Astrocyte (in vitro differentiated cells and primary cell): ENCODE results near the gene CSAD. TPM values are rescaled to one million over a fixed set of nuclear protein-coding genes. Genes with fewer than 3 reads are reported as not detected.

Source experiments
- DNase-seq: peaks from one replicate; pipeline ENCODE4 v3.0.0-alpha.2; 2010; ENCODE audit warnings: low read depth
- FAIRE-seq: peaks from 2 replicates; lab custom pipeline; 2011; peaks lifted over from hg19 to GRCh38; lab: Jason Lieb, UNC
- H2AFZ ChIP-seq: 2 replicates; pipeline ENCODE4 v1.6.0; 2012; ENCODE audit warnings: low read depth, low read length, inconsistent platforms
- H3K27ac ChIP-seq: 2 replicates; pipeline ENCODE4 v1.5.1; 2011; ENCODE audit warnings: low read depth, low read length, inconsistent platforms
- H3K27me3 ChIP-seq: 2 replicates; pipeline ENCODE4 v1.6.0; 2011; ENCODE audit warnings: low read length, inconsistent platforms; ENCODE audit not compliant: insufficient read depth
- H3K36me3 ChIP-seq: 2 replicates; pipeline ENCODE4 v1.5.1; 2011; ENCODE audit warnings: low read length, inconsistent platforms; ENCODE audit not compliant: insufficient read depth
- H3K4me1 ChIP-seq: 2 replicates; pipeline ENCODE4 v1.5.1; 2011; ENCODE audit warnings: low read length, inconsistent platforms; ENCODE audit not compliant: insufficient read depth
- H3K4me2 ChIP-seq: 2 replicates; pipeline ENCODE4 v1.6.0; 2012; ENCODE audit warnings: low read length, inconsistent platforms
- H3K4me3 ChIP-seq: 2 replicates; pipeline ENCODE4 v1.5.1; 2011; ENCODE audit warnings: low read depth, mild to moderate bottlenecking, low read length, inconsistent platforms; ENCODE audit not compliant: insufficient read depth
- H3K79me2 ChIP-seq: 2 replicates; pipeline ENCODE4 v1.6.0; 2012; ENCODE audit warnings: mild to moderate bottlenecking, low read length, inconsistent platforms; ENCODE audit not compliant: insufficient read depth
- H3K9ac ChIP-seq: 2 replicates; pipeline ENCODE4 v1.6.0; 2012; ENCODE audit warnings: mild to moderate bottlenecking, low read length, inconsistent platforms
- H3K9me3 ChIP-seq: 2 replicates; pipeline ENCODE4 v1.5.1; 2012; ENCODE audit warnings: low read depth, mild to moderate bottlenecking, low read length, inconsistent platforms; ENCODE audit not compliant: insufficient read depth
- H4K20me1 ChIP-seq: 2 replicates; pipeline ENCODE4 v1.6.0; 2012; ENCODE audit warnings: low read length, inconsistent platforms; ENCODE audit not compliant: insufficient read depth
- H3K27ac Mint-ChIP-seq: one replicate; pipeline ENCODE4 v1.8.0; 2021; ENCODE audit warnings: mild to moderate bottlenecking, mixed read lengths; ENCODE audit not compliant: unreplicated experiment
- H3K27me3 Mint-ChIP-seq: one replicate; pipeline ENCODE4 v1.8.0; 2021; ENCODE audit warnings: low read depth, mixed read lengths; ENCODE audit not compliant: unreplicated experiment
- H3K36me3 Mint-ChIP-seq: one replicate; pipeline ENCODE4 v1.8.0; 2021; ENCODE audit warnings: low read depth, mixed read lengths; ENCODE audit not compliant: unreplicated experiment
- H3K4me1 Mint-ChIP-seq: one replicate; pipeline ENCODE4 v1.8.0; 2021; ENCODE audit warnings: low read depth, mixed read lengths; ENCODE audit not compliant: unreplicated experiment
- H3K4me3 Mint-ChIP-seq: one replicate; pipeline ENCODE4 v1.8.0; 2021; ENCODE audit warnings: mild to moderate bottlenecking, moderate library complexity, mixed read lengths; ENCODE audit not compliant: unreplicated experiment
- H3K9me3 Mint-ChIP-seq: one replicate; pipeline ENCODE4 v1.8.0; 2021; ENCODE audit warnings: mild to moderate bottlenecking, mixed read lengths; ENCODE audit not compliant: unreplicated experiment
- CTCF ChIP-seq: IDR thresholded peaks from 2 replicates; pipeline ENCODE4 v1.5.1; 2011; ENCODE audit warnings: low read depth, mild to moderate bottlenecking, inconsistent platforms, low read length, moderate library complexity; ENCODE audit not compliant: insufficient read depth
- EZH2 ChIP-seq: IDR thresholded peaks from 2 replicates; pipeline ENCODE4 v1.6.1; 2012; ENCODE audit warnings: mild to moderate bottlenecking, low read length, inconsistent platforms; ENCODE audit not compliant: insufficient read depth
- total RNA-seq: library from RNA; stranded (reverse); gene quantifications from 2 replicates; pipeline ENCODE4 v1.2.1, GENCODE V29; 2021

CSAD gene
- total RNA-seq, 1 donor from 2014 or later: 19.4 TPM

- FAIRE-seq: no peak
- Histone ChIP-seq H4K20me1 (peaks cover 35% of the 10 kb centered on the region), H3K27me3 (no peaks in the 10 kb centered on the region), H3K79me2 (peaks cover 28% of the 10 kb centered on the region), H3K4me2 (no peak overlapping the region), H3K4me3 (no peak overlapping the region), H3K36me3 (peaks cover 2% of the 10 kb centered on the region), H3K9ac (no peak overlapping the region), H3K27ac (no peak overlapping the region), H2AFZ (no peak overlapping the region), H3K9me3 (no peaks in the 10 kb centered on the region), H3K4me1 (peaks cover 24% of the 10 kb centered on the region)
- DNase-seq: peak; percentile 27
- TF ChIP-seq CTCF (peak; percentile 82), EZH2 (no peak)
- Mint-ChIP-seq H3K27me3 (peaks cover 8% of the 10 kb centered on the region), H3K4me1 (peaks cover 30% of the 10 kb centered on the region), H3K36me3 (peaks cover 23% of the 10 kb centered on the region), H3K4me3 (no peak overlapping the region), H3K9me3 (no peaks in the 10 kb centered on the region), H3K27ac (peak overlapping the region; percentile 66)
Observed at GRCh38 chr12:53213348-53213747, 32.6 kb upstream of the CSAD start.

GRCh38 chr12:53212931-53213330 is 32.2 kb upstream of the CSAD start:
- no peak overlapping the region for H3K4me2 ChIP-seq
- FAIRE-seq (no peak), DNase-seq (no peak)
- H3K4me3 ChIP-seq: no peak overlapping the region
- H2AFZ ChIP-seq: no peak overlapping the region
- Mint-ChIP-seq H3K4me1 (peaks cover 27% of the 10 kb centered on the region), H3K27me3 (peaks cover 8% of the 10 kb centered on the region), H3K9me3 (no peaks in the 10 kb centered on the region), H3K36me3 (peaks cover 23% of the 10 kb centered on the region), H3K4me3 (no peak overlapping the region), H3K27ac (peak overlapping the region; percentile 66)
- no peaks in the 10 kb centered on the region for H3K9me3 ChIP-seq
- H3K4me1 ChIP-seq: peaks cover 20% of the 10 kb centered on the region
- peaks cover 30% of the 10 kb centered on the region for H4K20me1 ChIP-seq
- TF ChIP-seq CTCF (no peak), EZH2 (no peak)
- peaks cover 2% of the 10 kb centered on the region for H3K36me3 ChIP-seq
- H3K79me2 ChIP-seq: peaks cover 24% of the 10 kb centered on the region
- H3K9ac ChIP-seq: no peak overlapping the region
- no peaks in the 10 kb centered on the region for H3K27me3 ChIP-seq
- H3K27ac ChIP-seq: no peak overlapping the region

GRCh38 chr12:53211476-53212381 is 31.0 kb upstream of the CSAD start:
- Histone ChIP-seq H3K9me3 (no peaks in the 10 kb centered on the region), H3K27ac (no peak overlapping the region), H3K4me1 (peaks cover 9% of the 10 kb centered on the region), H3K27me3 (no peaks in the 10 kb centered on the region), H3K9ac (no peak overlapping the region), H4K20me1 (peaks cover 23% of the 10 kb centered on the region), H3K36me3 (peaks cover 2% of the 10 kb centered on the region), H2AFZ (no peak overlapping the region), H3K4me3 (no peak overlapping the region), H3K4me2 (no peak overlapping the region), H3K79me2 (peaks cover 12% of the 10 kb centered on the region)
- FAIRE-seq (no peak), DNase-seq (no peak)
- peaks cover 21% of the 10 kb centered on the region for H3K4me1 Mint-ChIP-seq
- H3K27ac Mint-ChIP-seq: no peak overlapping the region
- TF ChIP-seq CTCF (peak; percentile 12), EZH2 (no peak)
- H3K27me3 Mint-ChIP-seq: peaks cover 8% of the 10 kb centered on the region
- peaks cover 23% of the 10 kb centered on the region for H3K36me3 Mint-ChIP-seq
- no peak overlapping the region for H3K4me3 Mint-ChIP-seq
- H3K9me3 Mint-ChIP-seq: no peaks in the 10 kb centered on the region
